ENCODE results near the gene DHRS3. TPM values are rescaled to one million over a fixed set of nuclear protein-coding genes. Genes with fewer than 3 reads are reported as not detected.
A peak's percentile ranks its signal among the peaks of the same experiment; 100 is the strongest.

DHRS3 gene
- total RNA-seq, 1 donor from 2014 or later, result 214 TPM

GRCh38 chr1:12591267-12591938, 26.6 kb downstream of the DHRS3 start:
- no peak for TF ChIP-seq CTCF (IDR thresholded peaks at IDR 0.05; ENCODE audit: unreplicated experiment)
- H3K27ac Mint-ChIP-seq, result peak overlapping the region; percentile 78
- no peaks in the 10 kb centered on the region for H3K27me3 Mint-ChIP-seq
- DNase-seq (ENCODE audit: low spot score, unreplicated experiment), result no peak
- peaks cover 31% of the 10 kb centered on the region for H3K4me1 Mint-ChIP-seq (ENCODE audit: low read depth)
- no peak overlapping the region for H3K4me3 Mint-ChIP-seq (ENCODE audit: low read depth)
- H3K9me3 Mint-ChIP-seq (ENCODE audit: low read depth), result no peaks in the 10 kb centered on the region
- peaks cover 32% of the 10 kb centered on the region for H3K36me3 Mint-ChIP-seq (ENCODE audit: insufficient read depth)

- Mint-ChIP-seq H3K36me3 (ENCODE audit: insufficient read depth) (peaks cover 26% of the 10 kb centered on the region), H3K9me3 (ENCODE audit: low read depth) (no peaks in the 10 kb centered on the region), H3K27ac (no peak overlapping the region), H3K4me1 (ENCODE audit: low read depth) (peaks cover 17% of the 10 kb centered on the region), H3K27me3 (no peaks in the 10 kb centered on the region), H3K4me3 (ENCODE audit: low read depth) (no peak overlapping the region)
- no peak for DNase-seq (ENCODE audit: low spot score, unreplicated experiment)
- TF ChIP-seq CTCF (IDR thresholded peaks at IDR 0.05; ENCODE audit: unreplicated experiment), result no peak
Measured at GRCh38 chr1:12588695-12589094, 29.3 kb downstream of the DHRS3 start.

- no peak overlapping the region for H3K27ac Mint-ChIP-seq
- peaks cover 23% of the 10 kb centered on the region for H3K36me3 Mint-ChIP-seq (ENCODE audit: insufficient read depth)
- H3K4me3 Mint-ChIP-seq (ENCODE audit: low read depth), result no peak overlapping the region
- no peaks in the 10 kb centered on the region for H3K27me3 Mint-ChIP-seq
- peaks cover 13% of the 10 kb centered on the region for H3K4me1 Mint-ChIP-seq (ENCODE audit: low read depth)
- TF ChIP-seq CTCF (IDR thresholded peaks at IDR 0.05; ENCODE audit: unreplicated experiment), result no peak
- no peak for DNase-seq (ENCODE audit: low spot score, unreplicated experiment)
- no peaks in the 10 kb centered on the region for H3K9me3 Mint-ChIP-seq (ENCODE audit: low read depth)
Measured at GRCh38 chr1:12587981-12588640, 29.9 kb downstream of the DHRS3 start.

GRCh38 chr1:12585951-12586942, 31.8 kb downstream of the DHRS3 start:
- Mint-ChIP-seq H3K27ac (peak overlapping the region; percentile 89), H3K36me3 (ENCODE audit: insufficient read depth) (peaks cover 23% of the 10 kb centered on the region), H3K9me3 (ENCODE audit: low read depth) (no peaks in the 10 kb centered on the region), H3K27me3 (no peaks in the 10 kb centered on the region), H3K4me3 (ENCODE audit: low read depth) (no peak overlapping the region), H3K4me1 (ENCODE audit: low read depth) (peaks cover 17% of the 10 kb centered on the region)
- DNase-seq (ENCODE audit: low spot score, unreplicated experiment), result no peak
- no peak for TF ChIP-seq CTCF (IDR thresholded peaks at IDR 0.05; ENCODE audit: unreplicated experiment)

DNA sequence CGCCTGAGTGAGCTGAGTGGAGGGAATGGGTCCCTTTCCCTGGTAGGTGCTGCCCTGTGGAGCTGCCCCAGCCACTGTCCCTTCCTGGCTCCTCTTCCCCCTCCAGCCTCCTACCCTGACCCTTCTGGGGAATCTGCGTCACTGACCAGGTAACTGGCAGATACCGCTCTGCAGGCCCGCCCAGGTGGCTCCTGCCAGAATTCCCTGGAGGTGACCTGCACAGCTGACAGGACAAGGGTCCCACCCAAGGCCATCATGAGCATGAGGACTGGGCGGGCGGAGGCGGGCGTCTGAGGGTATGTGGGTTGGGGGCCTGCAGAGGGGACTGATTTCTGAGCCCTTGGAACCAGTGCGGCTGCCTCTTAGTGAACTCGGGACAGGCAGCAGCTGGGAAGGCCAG, 32.5 kb downstream of the DHRS3 start:
- no peak for DNase-seq (ENCODE audit: low spot score, unreplicated experiment)

More for the DNA sequence above, 32.5 kb downstream of the DHRS3 start:
- no peaks in the 10 kb centered on the region for H3K9me3 Mint-ChIP-seq (ENCODE audit: low read depth)
- H3K4me1 Mint-ChIP-seq (ENCODE audit: low read depth), result peaks cover 15% of the 10 kb centered on the region
- no peak overlapping the region for H3K4me3 Mint-ChIP-seq (ENCODE audit: low read depth)
- peaks cover 20% of the 10 kb centered on the region for H3K36me3 Mint-ChIP-seq (ENCODE audit: insufficient read depth)
- no peaks in the 10 kb centered on the region for H3K27me3 Mint-ChIP-seq
- no peak for TF ChIP-seq CTCF (IDR thresholded peaks at IDR 0.05; ENCODE audit: unreplicated experiment)
- H3K27ac Mint-ChIP-seq, result no peak overlapping the region

Measured in progenitor cell of endocrine pancreas (in vitro differentiated cells).